Stomach smooth muscle (tissue), 2 donors: ENCODE data around the gene MYL10.

Experiments used
- H3K27ac ChIP-seq: one replicate; pipeline ENCODE4 v1.7.0; 2013; ENCODE audit warnings: mild to moderate bottlenecking, low read length, inconsistent platforms
- H3K27me3 ChIP-seq, 2 donors: one replicate each; pipeline ENCODE4 v1.7.0; 2013; ENCODE audit warnings: low read length in 2 of 2; ENCODE audit not compliant: insufficient read depth in 2 of 2, control insufficient read depth in 1 of 2
- H3K36me3 ChIP-seq, 2 donors: one replicate each; pipeline ENCODE4 v1.7.0; 2013; ENCODE audit warnings: low read length in 2 of 2; ENCODE audit not compliant: control insufficient read depth in 2 of 2, insufficient read depth in 2 of 2
- H3K4me1 ChIP-seq: one replicate; pipeline ENCODE4 v1.7.0; 2013; ENCODE audit warnings: low read length; ENCODE audit not compliant: control insufficient read depth, insufficient read depth
- H3K4me3 ChIP-seq, 2 donors: one replicate each; pipeline ENCODE4 v1.7.0; 2013; ENCODE audit warnings: low read length in 2 of 2
- H3K9ac ChIP-seq, 2 donors: one replicate each; pipeline ENCODE4 v1.7.0; 2013; ENCODE audit warnings: low read length in 2 of 2, mild to moderate bottlenecking in 1 of 2
- H3K9me3 ChIP-seq, 2 donors: one replicate each; pipeline ENCODE4 v1.7.0; 2013; ENCODE audit warnings: low read length in 2 of 2; ENCODE audit not compliant: control insufficient read depth in 2 of 2
- donor health status: healthy.
- donor health status: Pancreatic carcinoma.

MYL10 gene

DNA sequence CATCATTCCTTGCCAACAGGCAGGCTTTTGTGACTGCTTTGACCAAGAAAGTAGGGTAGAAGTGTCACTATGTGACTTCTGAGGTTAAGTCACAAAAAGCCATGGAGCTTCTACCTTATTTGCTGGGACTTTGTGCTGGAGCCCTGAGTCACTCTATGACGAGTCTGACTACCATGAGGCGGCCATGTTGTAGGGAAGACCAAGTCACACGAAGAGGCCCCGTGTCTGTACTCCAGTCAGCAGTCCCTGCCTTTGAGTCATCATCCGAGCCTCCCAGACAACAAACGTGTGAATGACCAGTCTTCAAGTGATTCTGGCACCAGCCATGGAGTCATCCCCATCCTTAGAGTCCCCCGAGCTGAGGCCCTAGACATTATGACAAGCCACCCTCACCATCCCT is 3.5 kb upstream of the MYL10 start:
- Histone ChIP-seq H3K4me3 (no peak overlapping the region), H3K36me3 (no peaks in the 10 kb centered on the region)

DNA sequence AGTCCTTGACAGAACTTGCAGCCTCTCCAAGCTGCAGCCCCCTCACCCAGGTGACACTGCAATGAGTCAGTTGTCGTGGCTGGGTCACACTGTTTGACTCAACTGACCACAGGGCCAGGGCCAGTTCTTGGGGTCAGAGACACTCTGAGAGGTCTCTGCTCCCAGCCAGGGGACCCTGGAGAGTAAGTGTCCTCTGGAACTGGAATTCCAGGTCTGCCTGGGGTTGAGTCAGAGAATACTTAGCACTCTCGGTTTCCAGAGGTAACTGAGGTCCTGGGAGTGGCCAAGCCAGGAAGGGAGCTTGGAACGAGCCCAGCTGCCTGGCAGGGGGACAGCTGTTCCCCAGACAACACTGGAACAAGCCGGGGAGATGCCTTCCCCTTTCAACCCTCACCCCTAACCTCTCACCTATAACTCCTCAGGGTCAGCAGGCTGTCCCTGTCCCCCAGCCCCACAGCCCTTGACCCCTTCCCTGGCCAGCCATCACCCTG is 2.2 kb upstream of the MYL10 start:
- no peak overlapping the region for H3K4me3 ChIP-seq
- peaks cover 0 to 7% of the 10 kb centered on the region in 2 donors for H3K9me3 ChIP-seq
- no peaks in the 10 kb centered on the region for H3K36me3 ChIP-seq
- no peaks in the 10 kb centered on the region for H3K4me1 ChIP-seq
- peaks cover 2% of the 10 kb centered on the region in 2 donors for H3K27me3 ChIP-seq
- no peak overlapping the region for H3K9ac ChIP-seq
- no peak overlapping the region for H3K27ac ChIP-seq

More for the DNA sequence above, 3.5 kb upstream of the MYL10 start:
- Histone ChIP-seq H3K27me3 (peaks cover 0 to 4% of the 10 kb centered on the region in 2 donors), H3K27ac (no peak overlapping the region), H3K9me3 (peaks cover 0 to 7% of the 10 kb centered on the region in 2 donors), H3K4me1 (no peaks in the 10 kb centered on the region), H3K9ac (no peak overlapping the region)

DNA sequence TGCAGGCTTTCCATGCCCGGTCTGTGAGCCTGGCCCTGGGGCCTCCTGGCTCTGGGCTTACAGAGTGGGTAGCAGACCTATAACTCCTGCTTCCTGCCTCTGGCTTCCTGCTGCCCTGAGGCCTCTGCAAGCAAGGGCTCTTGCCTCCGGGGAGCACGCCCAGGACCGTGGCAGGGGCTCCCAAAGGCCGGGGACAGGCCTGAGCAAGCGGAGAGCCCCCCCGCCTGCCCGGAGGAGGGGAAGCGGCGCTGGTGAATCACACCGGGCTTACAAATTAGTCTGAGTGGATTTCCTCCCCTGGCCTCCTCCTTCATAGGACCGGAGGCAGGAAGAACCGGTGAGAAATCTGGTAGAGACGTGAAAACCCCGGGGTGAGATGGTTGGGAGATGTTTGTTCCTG is 1.5 kb upstream of the MYL10 start:
- no peaks in the 10 kb centered on the region for H3K36me3 ChIP-seq
- no peak overlapping the region for H3K4me3 ChIP-seq
- H3K9me3 ChIP-seq: peaks cover 0 to 7% of the 10 kb centered on the region in 2 donors
- H3K9ac ChIP-seq: no peak overlapping the region
- no peaks in the 10 kb centered on the region for H3K4me1 ChIP-seq
- peaks cover 6 to 9% of the 10 kb centered on the region in 2 donors for H3K27me3 ChIP-seq
- H3K27ac ChIP-seq: no peak overlapping the region

DNA sequence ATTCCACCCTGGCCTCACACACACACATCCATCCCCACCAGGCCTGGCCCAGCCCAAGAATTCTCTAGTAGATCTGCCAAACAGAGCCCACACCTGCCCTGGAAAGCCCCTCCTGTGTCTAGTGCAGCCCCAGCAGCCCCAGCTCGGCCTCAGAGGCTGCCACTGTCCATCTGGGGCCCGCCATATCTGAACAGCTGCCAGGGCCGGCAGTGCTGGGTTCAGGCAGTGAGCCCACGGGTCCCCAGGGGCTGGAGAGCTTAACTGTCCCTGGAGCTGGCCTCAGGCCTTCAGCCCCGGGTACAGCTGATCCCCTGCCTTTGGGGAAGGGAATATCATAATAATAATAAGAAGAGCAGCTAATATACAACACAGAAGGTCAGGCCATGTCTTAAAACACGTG is 574 bp downstream of the MYL10 start:
- no peaks in the 10 kb centered on the region for H3K4me1 ChIP-seq

DNA sequence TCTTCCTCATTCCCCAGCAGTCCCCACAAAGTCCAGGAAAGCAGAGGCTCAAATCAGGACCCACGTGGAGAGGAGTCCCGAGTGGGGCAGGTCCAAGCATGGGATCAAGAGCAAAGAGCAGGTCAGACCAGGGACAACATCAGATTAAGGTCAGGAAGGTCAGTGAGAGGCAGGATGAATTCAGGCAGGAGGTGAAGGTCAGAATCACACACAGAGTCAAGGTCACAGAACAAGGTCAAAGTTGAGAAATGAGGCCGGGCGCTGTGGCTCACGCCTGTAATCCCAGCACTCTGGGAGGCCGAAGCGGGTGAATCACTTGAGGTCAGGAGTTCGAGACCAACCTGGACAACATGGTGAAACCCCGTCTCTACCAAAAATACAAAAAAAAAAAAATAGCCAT is 2.3 kb downstream of the MYL10 start:
- Histone ChIP-seq H3K9me3 (no peaks in the 10 kb centered on the region), H3K27ac (no peak overlapping the region), H3K9ac (no peak overlapping the region), H3K4me1 (no peaks in the 10 kb centered on the region), H3K27me3 (peaks cover 13 to 17% of the 10 kb centered on the region in 2 donors), H3K36me3 (no peaks in the 10 kb centered on the region), H3K4me3 (no peak overlapping the region)

More for the DNA sequence above, 574 bp downstream of the MYL10 start:
- Histone ChIP-seq H3K36me3 (no peaks in the 10 kb centered on the region), H3K9me3 (peaks cover 0 to 6% of the 10 kb centered on the region in 2 donors), H3K4me3 (no peak overlapping the region), H3K9ac (no peak overlapping the region), H3K27me3 (peaks cover 10 to 17% of the 10 kb centered on the region in 2 donors), H3K27ac (no peak overlapping the region)

DNA sequence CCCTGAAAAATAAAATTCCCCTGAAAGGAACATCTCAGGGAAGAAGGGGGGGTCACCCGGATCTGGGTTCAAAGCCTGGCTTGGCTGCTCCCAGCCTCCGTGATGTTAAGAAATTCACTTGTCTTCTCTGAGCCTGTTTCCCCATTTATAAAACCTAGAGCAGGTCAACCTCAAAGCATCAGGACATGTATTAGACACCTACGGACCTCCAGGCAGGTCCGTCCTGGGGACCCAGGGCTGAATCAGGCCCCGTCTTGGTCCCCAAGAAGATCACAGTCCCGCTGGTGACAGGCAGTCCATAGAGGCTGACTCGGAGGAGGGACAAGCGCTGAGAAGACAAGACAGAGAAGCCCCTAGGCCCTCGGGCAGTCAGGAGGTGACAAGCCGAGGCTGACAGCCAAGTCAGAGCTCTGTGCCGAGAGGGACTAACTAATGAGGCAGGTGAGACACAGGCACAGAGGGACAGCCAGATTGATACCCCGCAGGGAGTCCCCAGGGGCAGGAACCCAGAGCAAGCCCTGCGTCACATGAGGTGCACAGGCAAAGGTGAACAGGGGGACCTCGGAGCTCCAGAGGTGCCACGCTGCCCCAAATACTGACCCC is 2.9 kb downstream of the MYL10 start:
- Histone ChIP-seq H3K27ac (no peak overlapping the region), H3K9me3 (no peaks in the 10 kb centered on the region), H3K4me1 (no peaks in the 10 kb centered on the region), H3K9ac (no peak overlapping the region), H3K27me3 (peaks cover 13 to 17% of the 10 kb centered on the region in 2 donors), H3K4me3 (no peak overlapping the region), H3K36me3 (no peaks in the 10 kb centered on the region)

DNA sequence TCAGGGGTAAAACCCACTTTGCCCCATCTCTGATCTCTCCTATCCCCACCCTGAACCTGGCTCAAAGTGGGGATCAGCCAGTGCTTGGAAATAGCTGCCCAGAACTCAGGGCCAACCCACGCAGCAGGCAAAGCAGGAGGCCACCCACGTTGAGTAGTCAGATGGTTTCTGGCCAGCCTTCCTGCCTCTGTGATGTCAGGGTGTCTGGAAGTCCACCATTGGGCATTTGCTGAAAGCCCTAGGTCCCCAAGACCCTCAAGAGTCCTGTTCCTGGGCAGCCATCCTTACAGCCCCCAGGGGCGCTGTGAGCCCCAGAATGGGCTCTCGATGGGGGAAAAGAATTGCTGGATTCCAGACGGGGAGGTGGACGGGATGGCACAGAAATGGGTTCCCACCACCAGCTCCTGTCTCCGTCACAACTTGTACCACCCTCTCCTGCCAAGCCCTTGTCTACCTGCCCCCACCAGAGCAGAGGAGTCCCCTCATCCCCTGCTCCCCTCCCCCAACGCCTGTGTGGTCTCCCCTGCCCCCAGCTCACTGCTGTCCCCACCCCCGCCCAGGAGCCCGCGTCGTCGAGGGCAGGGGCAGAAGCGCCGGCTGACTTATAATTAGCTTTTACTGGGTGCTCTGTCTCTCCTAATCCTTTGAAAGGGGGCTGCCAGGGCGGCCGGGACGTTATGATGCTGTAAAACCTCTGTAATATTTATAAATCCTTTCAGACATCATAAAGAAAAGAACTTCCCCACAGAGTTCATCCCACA is 3.9 kb downstream of the MYL10 start:
- H3K27ac ChIP-seq: no peak overlapping the region
- no peak overlapping the region for H3K9ac ChIP-seq
- H3K36me3 ChIP-seq: no peaks in the 10 kb centered on the region
- no peak overlapping the region for H3K4me3 ChIP-seq
- no peaks in the 10 kb centered on the region for H3K9me3 ChIP-seq
- H3K27me3 ChIP-seq: peaks cover 13 to 17% of the 10 kb centered on the region in 2 donors
- H3K4me1 ChIP-seq: no peaks in the 10 kb centered on the region

DNA sequence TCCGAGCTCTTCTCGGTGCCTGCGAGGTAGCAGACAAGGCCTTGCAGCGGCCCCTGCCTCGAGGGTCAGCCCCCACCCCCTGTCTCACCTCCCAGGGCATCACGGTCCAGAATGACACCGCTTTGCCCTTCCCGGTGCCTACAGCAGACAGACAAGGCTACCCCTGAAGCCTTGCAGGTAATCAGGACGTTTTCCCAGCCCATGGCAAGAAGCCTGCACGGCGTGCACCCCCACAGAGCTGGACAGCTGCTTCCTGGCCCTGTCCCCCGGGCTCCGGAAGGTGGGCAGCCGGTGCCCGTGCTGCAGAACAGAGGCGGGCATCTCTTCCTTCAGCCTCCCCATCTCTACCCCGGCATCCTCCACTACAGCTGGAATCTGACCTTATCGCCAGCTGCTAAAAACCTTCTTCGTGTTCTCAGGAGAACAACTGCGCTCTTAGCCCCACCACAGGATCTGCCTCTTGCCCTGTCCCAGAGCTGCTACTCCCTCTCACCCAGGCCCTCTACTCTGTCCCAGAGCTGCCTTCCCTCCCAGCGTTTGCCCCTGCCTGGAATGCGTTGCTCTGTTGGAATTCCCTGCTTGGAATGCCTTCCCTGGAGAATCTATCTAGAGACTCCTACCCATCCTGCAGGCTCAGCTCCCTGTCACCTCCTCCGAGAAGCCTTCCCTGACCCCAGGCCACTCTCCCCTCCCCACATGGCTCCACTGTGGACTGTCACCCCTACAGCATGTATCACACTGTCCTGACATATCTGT is 4.7 kb downstream of the MYL10 start:
- Histone ChIP-seq H3K4me1 (no peaks in the 10 kb centered on the region), H3K9ac (no peak overlapping the region), H3K27ac (no peak overlapping the region), H3K27me3 (peaks cover 13 to 17% of the 10 kb centered on the region in 2 donors), H3K9me3 (no peaks in the 10 kb centered on the region), H3K4me3 (no peak overlapping the region), H3K36me3 (no peaks in the 10 kb centered on the region)

DNA sequence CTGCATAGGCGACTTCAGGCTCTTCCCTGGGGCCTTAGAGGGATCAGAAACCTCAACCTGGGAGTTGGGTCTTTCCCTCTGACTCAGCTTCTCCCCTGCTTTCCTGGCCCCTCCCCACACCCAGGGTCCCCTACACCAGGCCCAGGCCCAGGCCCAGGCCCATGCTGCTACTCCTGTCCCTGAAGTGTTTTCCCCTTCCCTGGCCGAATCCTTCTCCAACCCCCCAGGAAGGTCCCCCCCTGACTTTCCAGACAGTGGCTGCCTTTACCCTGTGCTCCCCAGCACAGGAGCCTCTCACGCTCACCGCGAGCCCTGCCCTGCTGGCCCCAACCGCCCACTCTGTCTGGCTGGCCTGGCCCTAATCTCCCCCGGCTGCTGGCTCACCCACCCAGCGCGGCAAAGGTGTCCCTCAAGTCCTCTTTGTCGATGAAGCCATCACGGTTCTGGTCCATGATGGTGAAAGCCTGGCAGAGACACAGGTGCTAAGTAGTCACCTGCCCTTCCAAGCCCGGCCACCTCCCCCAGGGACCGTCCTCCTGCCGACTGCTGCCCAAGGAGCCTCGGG is 6.4 kb downstream of the MYL10 start:
- Histone ChIP-seq H3K9ac (no peak overlapping the region), H3K9me3 (no peaks in the 10 kb centered on the region), H3K4me1 (no peaks in the 10 kb centered on the region), H3K4me3 (no peak overlapping the region), H3K27me3 (peaks cover 13 to 17% of the 10 kb centered on the region in 2 donors), H3K36me3 (no peaks in the 10 kb centered on the region), H3K27ac (no peak overlapping the region)

DNA sequence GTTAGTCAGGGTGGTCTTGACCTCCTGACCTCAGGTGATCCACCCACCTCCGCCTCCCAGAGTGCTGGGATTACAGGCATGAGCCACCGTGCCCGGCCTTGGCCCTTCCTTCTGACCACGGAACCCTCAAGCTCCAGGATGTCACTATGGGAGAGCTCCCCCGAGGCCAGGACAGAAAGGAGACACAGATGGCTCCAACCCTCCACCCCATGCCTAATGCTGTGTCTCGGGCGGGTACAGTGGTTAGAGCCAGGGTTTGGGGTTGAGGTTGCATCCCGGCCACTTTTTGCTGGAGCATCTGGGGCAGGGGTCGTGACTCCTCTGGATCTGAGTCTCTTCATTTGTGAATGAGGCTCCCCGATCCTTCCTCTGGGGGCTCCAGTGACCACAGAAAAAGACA is 8.1 kb downstream of the MYL10 start:
- Histone ChIP-seq H3K4me1 (no peaks in the 10 kb centered on the region), H3K4me3 (no peak overlapping the region), H3K27ac (no peak overlapping the region), H3K9ac (no peak overlapping the region), H3K27me3 (peaks cover 12 to 17% of the 10 kb centered on the region in 2 donors), H3K9me3 (no peaks in the 10 kb centered on the region), H3K36me3 (no peaks in the 10 kb centered on the region)
